GM21717 (cell line): Measurements from ENCODE around the gene AREL1.

Experiments
- ATAC-seq: cut with Tn5 transposase; IDR thresholded peaks from one replicate; pipeline ENCODE4 v1.9.1; 2021; ENCODE audit warnings: mild to moderate bottlenecking, moderate library complexity; ENCODE audit not compliant: unreplicated experiment

AREL1 gene

GRCh38 chr14:74614508-74615495 lies 98.1 kb downstream of the AREL1 start:
- no peak for ATAC-seq

DNA sequence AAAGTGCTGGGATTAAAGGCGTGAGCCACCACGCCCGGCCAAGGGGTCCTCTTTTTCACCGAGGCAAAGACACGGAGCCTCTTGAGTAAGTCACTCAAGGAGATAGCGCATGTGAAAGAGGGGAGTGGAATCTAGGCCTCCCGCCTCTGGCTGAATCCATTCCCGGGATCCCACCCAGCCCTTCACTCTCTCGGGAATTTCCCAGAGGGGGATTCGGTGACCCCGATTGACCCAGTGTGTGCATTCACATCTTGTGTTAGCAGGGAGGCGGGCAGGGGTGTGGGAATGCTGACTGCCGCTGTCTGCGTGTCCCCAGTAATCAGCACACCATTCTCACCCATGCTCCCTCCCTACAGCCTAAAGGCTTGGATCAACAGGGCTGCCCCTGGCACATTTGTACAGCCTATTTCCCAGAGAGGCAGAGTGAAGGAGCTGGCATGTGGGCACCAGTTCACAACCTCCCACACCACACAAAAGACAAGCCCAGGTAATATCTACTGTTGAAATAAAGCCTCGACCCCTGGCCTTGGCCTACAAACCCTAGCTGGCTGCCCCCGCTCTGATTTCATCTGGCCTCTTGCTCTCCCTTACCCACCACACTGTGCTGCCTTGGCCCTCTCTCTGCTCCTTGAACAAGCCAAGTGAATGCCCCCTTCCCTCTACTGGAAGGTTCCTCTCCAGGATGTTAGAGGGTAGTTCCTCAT lies 99.5 kb downstream of the AREL1 start:
- ATAC-seq = no peak

DNA sequence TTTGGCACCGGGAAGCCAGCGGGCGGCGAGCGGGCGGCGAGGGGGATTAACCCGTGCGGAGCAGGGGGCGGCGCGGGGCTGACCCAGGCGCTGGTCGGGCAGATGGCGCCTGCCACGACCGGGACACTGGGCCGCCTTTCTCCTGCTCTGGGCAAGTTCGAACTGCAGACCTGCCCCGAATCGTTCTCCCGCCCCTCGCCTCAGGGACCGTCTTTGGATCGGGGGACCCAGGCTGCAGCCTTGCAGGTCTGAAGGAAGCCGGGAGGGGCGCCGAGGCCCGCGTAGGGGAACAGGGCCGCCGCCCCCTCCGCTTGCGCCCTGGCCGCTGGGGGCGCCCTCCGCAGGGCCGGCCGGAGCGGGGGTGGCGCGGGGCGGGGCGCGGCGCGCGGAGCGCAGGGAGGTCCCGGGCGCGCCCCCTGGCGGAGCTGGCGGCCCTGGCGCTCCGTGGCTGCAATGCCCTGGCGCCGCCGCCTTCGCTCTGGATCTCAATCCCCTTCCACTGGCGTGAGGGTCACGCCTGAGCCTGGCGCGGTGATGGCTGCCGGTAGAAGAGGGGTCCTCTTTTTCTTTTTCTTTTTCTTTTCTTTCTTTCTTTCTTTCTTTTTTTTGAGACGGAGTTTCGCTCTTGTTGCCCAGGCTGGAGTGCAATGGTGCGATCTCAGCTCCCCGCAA lies 100.4 kb downstream of the AREL1 start:
- no peak for ATAC-seq

GRCh38 chr14:74611650-74612349 lies 101.1 kb downstream of the AREL1 start, which contains the start of gene LTBP2:
LTBP2 (minus strand) TSS chr14:74612237; CDS start chr14:74611944, 293 bp downstream.
- ATAC-seq = no peak
